Kidney epithelial cell (primary cell): ENCODE data around the gene RPS27L. TPM values are rescaled to one million over a fixed set of nuclear protein-coding genes. Genes with fewer than 3 reads are reported as not detected.

ENCODE experiments used
- DNase-seq: peaks from one replicate; pipeline ENCODE4 v3.0.0-alpha.2; 2010; ENCODE audit warnings: low read depth
- H3K27me3 ChIP-seq: 2 replicates; pipeline ENCODE4 v1.6.0; 2011; ENCODE audit warnings: low read length; ENCODE audit not compliant: control insufficient read depth, insufficient read depth
- H3K36me3 ChIP-seq: 2 replicates; pipeline ENCODE4 v1.5.1; 2011; ENCODE audit warnings: low read length; ENCODE audit not compliant: control insufficient read depth, insufficient read depth
- H3K4me3 ChIP-seq: 2 replicates; pipeline ENCODE4 v1.5.1; 2011; ENCODE audit warnings: low read depth, mild to moderate bottlenecking, control low read depth, low read length
- total RNA-seq: library from RNA; depleted of rRNA; stranded (reverse); fragments of >200 nt; gene quantifications from 2 replicates; pipeline ENCODE4 v1.2.3, GENCODE V29; 2015
- TF ChIP-seq, protein P1 (sequence below): IDR thresholded peaks from 2 replicates; pipeline ENCODE4 v1.5.1; 2011; ENCODE audit warnings: mild to moderate bottlenecking, moderate library complexity, low read length, control low read depth, inconsistent platforms; ENCODE audit not compliant: insufficient read depth, poor library complexity, severe bottlenecking

Gene RPS27L
- total RNA-seq, 1 donor from 2014 or later = 150 TPM

DNA sequence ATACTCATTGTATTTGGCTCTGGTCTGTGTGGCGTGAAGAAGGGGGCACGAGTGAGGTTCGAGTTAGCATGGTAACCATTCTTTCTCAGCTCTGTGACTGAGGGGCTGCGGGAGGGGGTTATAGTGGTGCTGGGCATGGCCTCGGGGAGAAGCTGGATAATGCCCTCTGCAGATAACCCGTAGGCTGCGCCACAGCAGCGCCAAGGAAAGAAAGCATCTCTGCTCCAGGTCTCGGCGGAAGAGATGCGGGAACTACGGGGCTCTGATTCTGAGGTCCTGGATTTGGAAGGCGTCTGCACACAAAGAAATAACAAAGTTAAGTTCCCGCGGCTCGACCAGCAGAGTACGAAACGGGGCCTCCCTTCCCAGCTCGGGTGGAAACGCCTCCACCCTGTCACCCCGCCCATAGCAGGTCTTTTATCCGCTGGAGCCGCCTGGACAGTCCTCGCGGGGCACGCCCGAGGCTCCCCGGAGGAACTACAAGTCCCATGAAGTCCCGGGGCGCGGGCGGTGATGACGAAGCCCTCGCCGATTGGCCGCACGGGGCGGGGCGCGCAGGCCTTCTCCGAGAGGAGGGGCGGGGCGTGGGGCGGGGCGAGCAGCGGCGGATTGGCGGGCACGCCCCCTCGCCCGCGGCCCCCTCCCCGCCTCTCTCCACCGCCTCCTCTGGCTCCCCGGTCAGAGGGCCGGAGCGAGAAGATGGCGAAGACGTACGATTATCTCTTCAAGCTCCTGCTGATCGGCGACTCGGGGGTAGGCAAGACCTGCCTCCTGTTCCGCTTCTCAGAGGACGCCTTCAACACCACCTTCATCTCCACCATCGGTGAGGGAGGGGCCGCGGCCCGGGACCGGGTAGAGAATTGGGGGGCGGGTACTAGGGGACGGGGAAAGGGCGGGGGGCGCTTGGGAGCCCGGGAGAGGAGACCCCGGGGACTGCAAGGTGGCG, 31.9 kb upstream of the RPS27L start, which contains the start of gene RAB8B:
RAB8B (plus strand) TSS at position 681 of the 946 bp plus-strand sequence; CDS start at position 700, 19 bp downstream.
- no peak for DNase-seq
- Histone ChIP-seq H3K27me3 (no peaks in the 10 kb centered on the region), H3K36me3 (no peaks in the 10 kb centered on the region), H3K4me3 (peak within 1 kb of the TSS; percentile 90)
- TF ChIP-seq, protein P1, sequence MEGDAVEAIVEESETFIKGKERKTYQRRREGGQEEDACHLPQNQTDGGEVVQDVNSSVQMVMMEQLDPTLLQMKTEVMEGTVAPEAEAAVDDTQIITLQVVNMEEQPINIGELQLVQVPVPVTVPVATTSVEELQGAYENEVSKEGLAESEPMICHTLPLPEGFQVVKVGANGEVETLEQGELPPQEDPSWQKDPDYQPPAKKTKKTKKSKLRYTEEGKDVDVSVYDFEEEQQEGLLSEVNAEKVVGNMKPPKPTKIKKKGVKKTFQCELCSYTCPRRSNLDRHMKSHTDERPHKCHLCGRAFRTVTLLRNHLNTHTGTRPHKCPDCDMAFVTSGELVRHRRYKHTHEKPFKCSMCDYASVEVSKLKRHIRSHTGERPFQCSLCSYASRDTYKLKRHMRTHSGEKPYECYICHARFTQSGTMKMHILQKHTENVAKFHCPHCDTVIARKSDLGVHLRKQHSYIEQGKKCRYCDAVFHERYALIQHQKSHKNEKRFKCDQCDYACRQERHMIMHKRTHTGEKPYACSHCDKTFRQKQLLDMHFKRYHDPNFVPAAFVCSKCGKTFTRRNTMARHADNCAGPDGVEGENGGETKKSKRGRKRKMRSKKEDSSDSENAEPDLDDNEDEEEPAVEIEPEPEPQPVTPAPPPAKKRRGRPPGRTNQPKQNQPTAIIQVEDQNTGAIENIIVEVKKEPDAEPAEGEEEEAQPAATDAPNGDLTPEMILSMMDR = no peak

DNA sequence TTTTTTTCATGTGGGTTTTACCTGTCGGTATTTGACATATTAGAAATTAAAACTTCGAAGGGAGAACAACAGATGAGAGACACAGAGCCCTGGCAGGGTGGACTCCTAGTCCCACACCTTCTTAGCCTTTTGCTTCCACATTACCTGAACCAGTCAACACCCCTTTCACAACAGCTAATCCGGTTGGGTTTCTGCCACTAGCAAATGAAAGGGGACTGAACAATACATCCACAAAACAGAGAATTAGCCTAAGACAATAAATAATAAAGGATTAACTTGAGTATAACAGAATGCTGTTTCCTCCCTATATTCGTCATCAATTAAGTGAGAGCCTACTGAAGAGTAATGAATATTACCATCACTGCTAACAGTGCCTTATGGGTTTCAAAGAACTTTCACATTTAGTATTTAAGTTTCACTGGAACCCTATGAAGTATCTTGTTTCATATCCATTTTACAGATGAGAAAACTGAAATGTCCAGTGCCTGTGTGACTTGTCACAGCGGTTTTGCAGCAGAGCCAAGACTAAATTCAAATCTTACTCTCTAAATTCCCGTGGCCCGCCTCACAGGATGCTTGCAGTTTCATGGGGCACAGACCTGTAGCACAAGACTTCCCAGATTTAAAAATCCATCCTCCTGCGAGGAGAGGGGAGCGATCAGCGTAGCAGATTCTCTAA, 31.1 kb upstream of the RPS27L start:
- DNase-seq = no peak
- TF ChIP-seq, protein P1 = no peak
- Histone ChIP-seq H3K27me3 (no peaks in the 10 kb centered on the region), H3K4me3 (peak overlapping the region; percentile 43), H3K36me3 (no peaks in the 10 kb centered on the region)

DNA sequence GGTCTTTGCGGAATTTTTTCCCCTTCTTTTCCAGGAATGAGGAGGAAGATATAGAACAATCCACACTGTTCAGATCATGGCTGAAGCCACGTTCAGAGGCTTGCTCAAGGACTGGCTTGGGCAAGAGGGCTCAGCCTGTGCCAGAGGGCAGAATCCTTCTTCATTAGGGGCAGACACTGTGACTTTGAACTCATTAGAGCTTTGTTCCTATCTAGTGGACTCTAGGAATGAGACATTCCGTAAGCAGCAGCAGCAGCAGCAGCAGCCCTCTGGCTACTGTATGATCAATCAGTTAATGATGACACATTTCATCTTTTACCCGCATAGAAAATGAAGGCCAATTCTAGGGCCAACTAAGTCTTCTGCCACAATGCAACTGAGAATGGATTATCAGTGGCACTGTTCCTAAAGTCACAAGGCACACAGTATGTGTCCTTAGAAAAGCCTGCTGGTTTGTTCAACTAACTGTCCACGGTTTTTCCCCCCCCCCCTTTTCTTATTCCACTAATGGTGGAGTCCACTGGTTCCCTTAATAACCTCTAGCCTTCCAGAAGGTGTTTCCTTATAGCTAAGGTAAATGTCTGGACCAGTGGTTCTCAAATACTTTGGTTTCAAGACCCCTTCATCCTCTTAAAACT, 30.4 kb upstream of the RPS27L start:
- Histone ChIP-seq H3K36me3 (no peaks in the 10 kb centered on the region), H3K4me3 (no peak overlapping the region), H3K27me3 (no peaks in the 10 kb centered on the region)
- TF ChIP-seq, protein P1 = no peak
- DNase-seq = no peak

DNA sequence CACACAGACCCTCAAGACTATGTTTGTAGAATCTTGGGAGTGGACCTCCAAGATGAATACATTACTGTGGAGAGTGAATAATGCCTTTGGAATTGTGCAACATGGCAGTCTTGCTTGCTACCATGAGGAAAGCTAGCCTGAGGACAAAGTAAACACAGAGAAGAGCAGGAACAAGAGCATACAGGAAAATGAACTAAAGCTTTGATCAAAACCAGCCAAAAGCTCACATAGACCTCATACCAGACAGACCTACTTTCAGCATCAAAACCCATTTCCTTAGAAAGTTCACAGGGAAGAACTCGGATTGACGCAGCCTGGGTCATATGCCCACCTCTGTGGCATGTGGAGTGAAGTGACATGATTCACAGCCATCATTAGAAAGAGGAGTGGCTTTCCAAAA, 28.8 kb upstream of the RPS27L start:
- no peak overlapping the region for H3K4me3 ChIP-seq
- H3K36me3 ChIP-seq = no peaks in the 10 kb centered on the region
- TF ChIP-seq, protein P1 = no peak
- no peaks in the 10 kb centered on the region for H3K27me3 ChIP-seq
- no peak for DNase-seq

DNA sequence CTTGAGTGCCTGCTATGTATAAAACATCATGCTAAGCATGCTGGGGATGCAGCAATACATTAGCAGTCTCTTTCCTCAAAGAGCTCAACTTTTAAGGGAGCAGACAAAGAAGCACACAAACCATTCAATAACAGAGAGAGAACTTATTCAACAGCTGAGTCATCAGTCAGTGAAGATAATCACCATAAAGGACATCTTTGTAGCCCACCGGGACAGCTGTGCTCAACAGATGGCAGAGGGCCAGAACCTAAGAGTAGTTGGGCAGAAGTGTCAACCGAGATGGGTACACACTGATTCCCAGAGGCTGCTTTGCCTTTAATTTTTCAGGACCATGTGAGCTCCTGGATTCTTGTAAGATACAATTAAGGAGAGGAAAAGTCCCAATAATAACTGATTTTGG, 27.9 kb upstream of the RPS27L start:
- Histone ChIP-seq H3K27me3 (no peaks in the 10 kb centered on the region), H3K4me3 (no peak overlapping the region), H3K36me3 (no peaks in the 10 kb centered on the region)
- TF ChIP-seq, protein P1 = no peak
- no peak for DNase-seq
